HL-60/S4 treated with retinoic acid at 250 ng/mL for 4 days and 3 days (cell line): ENCODE results near the gene UVSSA.
"Not testable (repeated sequence)": the region's sequence is repeated elsewhere in the genome, so short reads cannot be mapped to it uniquely, and the experiment has no call there.

Experiments
- in situ Hi-C: fragments of 300-500 bp; cut with MboI; formaldehyde crosslinking; loops from 2 replicates; pipeline ENCODE4 v1.7.0; 2022; ENCODE audit warnings: low sequenced_read_pairs

UVSSA gene

DNA sequence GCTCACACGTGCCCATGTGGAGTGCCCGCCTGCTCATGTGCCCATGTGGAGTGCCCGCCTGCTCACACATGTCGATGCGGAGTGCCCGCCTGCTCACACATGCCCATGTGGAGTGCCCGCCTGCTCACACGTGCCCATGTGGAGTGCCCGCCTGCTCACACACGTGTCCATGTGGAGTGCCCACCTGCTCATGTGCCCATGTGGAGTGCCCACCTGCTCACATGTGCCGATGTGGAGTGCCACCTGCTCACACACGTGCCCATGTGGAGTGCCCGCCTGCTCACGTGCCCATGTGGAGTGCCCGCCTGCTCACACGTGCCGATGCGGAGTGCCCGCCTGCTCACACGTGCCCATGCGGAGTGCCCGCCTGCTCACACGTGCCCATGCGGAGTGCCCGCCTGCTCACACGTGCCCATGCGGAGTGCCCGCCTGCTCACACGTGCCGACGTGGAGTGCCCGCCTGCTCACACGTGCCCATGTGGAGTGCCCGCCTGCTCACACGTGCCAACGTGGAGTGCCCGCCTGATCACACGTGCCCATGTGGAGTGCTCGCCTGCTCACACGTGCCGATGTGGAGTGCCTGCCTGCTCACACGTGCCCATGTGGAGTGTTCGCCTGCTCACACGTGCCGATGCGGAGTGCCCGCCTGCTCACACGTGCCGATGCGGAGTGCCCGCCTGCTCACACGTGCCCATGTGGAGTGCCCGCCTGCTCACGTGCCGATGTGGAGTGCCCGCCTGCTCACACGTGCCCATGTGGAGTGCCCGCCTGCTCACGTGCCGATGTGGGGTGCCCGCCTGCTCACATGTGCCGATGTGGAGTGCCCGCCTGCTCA, 47.8 kb downstream of the UVSSA start:
- in situ Hi-C loops, result not testable (repeated sequence)

DNA sequence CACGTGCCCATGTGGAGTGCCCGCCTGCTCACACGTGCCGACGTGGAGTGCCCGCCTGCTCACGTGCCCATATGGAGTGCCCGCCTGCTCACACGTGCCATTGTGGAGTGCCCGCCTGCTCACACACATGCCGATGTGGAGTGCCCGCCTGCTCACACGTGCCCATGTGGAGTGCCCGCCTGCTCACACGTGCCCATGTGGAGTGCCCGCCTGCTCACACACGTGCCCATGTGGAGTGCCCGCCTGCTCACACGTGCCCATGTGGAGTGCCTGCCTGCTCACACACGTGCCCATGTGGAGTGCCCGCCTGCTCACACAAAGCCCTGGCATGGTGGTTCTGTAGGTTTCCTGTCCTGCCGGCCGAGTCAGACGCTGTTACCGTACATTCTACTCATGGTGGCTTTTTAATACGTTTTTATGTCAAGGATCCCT, 48.4 kb downstream of the UVSSA start:
- in situ Hi-C loops, result not testable (repeated sequence)

DNA sequence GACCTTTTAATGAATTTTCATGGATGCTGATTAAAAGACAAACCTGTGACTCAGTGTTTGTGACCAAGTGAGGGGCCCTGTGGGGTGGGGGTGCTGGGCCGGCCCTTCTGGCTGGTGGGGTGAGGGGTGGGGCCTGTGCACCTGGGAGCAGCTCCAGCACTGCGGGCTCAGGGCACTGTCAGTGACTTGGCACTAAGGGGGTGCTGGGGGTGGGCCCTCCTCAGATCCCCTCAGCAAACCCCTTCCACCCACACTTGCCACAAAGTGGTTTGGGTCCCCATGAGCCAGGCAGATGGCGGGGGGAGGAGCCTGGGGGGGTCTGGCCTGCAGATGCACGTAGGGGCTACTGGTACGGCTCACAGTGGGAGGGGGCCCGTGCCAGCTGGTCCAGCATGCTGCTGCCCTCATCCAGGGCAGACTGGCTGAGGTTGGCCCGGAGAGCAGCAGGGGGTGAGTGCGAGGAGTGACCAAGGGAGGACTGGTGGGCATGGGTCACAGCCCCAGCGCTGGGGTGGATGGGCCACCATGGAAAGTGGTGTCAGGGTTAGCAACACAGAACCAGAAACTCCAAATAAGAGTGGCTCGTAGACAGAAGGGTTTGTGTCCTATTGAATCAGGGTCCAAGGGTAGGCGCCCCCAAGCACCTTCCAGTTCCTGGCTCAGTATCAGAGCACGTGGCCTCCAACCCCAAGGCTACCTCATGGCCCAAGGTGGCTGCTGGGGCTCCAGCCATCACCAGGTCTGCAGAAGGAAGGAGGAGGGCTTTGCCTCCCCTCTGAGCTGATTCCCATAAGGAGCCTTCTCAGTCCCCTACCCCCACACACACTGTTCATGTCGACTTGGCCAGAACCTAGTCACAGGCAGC, 49.2 kb downstream of the UVSSA start:
- in situ Hi-C loops, result no loop called here

DNA sequence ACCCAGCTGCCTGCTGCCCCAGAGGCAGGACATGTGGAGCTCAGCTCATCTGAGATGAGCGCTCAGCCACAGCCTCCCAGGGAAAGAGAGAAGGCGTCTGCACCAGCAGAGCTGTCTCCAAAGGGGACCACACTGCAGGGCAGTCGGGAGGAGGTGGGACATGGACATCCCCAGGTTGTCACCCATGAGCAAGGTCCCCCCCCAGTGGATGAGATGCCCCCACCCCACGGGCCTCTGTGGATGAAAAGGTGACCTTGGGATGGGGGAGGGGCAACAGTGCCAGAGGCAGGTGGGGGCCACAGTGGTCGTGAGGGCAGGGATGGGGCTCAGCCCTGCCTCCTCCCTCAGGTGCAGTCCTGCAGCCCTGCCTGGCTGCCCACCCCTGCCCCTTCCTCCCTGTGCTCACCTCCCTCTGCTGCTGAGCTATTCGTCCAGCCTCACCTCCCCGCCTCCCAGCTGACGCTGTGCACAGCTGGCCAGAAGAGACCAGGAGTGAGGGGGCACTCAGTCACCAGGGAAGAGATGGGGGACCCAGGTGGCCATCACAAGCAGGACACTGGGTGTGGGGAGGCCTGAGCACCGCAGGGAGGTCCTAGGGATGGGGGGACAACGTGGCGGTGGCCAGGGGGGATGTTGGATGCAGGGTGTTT, 49.9 kb downstream of the UVSSA start:
- in situ Hi-C loops, result no loop called here

DNA sequence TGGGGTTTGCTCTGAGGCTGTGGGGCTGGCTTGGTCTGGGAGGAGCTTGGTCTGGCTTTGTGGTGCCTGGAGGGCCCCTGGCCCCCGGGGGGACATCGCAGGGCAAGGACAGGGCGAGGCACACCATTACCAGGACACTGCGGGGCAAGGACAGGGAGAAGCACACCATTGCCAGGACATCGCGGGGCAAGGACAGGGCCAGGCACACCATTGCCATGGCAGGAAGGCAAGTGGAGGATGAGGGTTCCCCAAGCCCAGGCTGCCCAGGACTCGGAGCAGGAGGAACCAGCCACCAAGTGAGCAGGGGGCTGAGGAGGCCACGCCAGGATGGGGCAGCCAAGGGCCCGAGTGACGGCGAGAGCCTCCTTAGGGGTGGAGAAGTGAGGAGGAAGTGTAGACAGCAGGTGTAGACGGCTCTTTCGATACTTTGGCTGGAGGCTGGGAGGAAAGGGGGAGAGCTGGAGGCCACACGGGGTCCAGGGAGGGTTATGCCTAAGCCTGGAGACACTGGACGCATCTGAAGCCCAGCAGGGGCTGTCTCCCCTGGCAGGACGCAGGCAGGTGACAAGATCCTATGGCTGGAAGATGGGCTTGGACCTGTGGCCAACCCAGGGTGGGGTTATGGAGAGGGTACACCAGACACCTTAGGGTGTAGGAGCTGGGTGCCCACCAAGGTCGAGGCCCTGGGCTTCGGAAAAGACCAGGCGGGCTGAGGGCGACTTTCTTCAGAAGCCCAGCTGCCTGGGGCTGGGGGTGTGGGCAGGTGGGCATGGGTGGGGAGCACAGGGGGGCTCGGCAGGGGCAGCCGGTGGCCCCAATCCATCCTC, 51.9 kb downstream of the UVSSA start:
- in situ Hi-C loops, result no loop called here

DNA sequence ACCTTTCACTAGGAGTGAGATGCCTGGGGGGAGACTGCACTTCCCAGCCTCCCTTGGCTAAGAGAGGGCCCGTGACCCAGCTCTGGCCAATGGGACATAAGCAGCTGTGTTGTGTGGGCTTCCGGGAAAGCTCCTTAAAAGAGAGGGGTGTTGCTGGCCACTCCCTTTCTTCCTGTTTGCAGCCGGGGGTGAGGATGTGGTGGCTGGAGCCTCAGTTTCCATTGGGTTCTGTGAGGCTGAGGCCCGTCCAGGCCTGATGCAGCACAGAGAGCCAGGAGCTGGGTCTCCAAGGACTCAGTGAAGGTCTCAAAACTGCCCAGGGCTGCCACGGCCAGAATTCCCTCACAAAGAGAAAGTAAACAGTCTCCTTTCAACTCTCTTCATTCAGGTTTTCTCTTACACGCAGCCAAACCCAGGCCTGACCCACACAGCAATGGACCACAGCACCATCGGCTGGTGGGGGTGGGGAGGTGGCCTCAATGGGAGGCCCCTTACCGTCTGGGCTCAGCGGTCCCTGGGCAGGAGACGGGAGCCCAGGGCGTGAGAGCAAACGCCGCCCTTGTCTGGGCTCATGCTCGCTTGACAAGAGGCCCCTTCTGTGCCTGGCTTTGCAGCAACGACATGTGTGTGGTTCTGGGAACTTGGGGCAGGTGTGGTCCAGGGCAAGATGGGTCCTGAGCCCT, 52.6 kb downstream of the UVSSA start:
- in situ Hi-C loops, result no loop called here

DNA sequence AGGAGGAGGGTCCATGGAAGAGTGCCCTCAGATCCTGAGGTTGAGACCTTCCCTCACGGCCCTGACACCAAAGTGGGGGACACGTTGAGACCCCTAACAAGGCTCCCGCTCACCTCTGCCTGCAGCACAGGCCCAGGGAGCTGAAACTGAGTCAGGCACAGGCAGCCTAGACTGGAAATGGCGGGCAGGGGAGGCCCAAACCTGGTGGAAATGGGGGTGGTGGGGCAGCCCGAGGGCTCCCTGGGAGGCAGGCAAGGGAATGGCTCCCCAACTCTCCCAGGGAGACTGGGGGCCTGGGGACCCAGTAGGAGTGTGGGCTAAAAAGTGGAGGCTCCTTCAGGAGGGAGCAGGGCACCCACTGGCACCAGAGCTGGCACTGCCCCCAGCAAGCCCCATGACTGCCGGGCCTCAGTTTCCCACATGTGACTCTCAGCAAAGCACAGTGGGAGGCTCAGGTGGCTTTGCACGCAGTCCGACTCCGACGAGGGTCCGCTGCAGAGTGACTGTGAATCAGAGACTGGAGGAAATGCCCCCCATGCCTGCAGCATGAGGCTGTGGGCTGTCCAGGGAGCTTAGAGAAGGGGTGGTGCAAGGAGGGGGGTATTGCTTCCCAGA, 53.3 kb downstream of the UVSSA start:
- in situ Hi-C loops, result no loop called here

DNA sequence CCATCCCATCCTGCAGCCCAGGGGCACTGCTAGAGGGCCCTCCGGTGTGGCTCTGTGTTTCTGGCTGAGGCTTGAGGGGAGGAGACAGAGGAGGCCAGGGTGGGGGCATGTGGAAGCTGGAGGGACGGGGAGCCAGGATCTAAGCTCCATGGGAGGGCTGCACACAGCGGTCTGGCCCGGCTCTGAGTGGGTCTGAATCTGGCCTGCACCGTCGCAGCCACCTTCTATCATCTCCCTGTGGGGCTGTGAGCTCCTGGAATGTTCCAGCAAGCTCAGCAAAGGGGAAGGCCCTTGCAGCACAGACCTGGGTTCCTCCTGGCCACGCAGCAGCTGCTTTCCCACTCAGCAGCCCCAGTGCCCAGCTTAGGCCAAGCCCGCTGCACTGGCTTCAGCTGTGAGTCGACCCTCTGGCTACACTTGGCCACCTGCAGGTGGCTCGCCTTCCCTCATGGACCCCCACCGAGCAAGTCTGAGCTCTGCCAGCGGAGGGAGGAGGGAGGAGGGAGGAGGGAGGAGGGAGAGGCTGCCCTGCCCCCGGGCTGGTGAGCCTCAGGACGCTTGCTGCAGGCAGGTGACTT, 53.9 kb downstream of the UVSSA start:
- in situ Hi-C loops, result no loop called here

DNA sequence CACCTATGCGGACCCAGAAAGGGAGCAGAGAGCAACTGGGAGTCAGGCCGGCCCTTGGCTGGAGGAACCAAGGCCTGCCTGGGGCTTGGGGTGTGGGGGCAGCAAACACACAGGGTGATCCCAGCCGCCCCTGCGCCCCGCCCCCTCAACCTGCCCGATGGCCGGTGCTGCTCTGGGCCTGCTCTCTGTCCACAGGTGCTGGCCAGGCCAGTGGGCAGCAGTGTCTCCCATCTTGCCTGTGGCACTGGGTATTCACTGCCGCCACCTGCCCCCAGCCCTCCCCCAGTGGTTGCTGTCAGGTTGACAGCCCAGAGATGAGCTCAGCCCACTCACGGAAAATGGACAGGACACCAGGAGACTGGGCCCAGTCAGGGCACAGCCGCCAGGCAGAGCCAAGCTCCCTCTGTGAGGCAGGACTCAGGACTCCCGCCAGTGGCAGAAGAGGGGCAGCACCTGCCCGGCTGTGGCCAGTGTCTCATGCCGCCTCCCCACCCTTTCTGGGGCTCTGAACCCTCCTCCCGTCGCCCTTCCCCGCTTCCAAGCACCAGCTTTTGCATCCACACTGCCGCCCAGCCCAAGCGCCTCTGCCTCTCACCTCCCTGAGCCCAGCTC, 54.5 kb downstream of the UVSSA start:
- in situ Hi-C loops, result no loop called here

DNA sequence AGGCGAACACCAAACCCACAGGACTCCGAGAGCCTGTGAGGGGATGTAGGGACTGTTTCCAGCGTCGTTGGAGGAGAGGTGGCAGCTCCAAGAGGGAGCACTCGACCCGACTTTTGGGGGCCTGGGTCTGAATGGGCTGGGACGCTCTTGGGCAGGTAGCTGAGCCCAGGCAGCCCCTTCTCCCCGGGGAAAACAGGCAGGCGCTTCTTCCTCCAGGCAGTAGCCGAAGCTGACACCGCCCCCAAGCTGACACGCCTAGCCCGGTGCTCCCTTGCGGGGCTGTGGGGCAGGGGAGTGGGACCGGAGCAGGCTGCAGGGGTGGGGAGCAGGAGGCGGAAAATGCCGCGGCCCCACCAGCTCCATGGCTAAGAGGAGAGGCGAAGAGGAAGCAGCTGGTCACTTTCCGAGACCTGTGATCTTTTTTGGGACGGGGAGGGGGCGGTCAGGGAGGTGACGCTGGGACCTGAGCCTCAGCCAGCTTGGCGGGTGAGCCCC, 55.1 kb downstream of the UVSSA start:
- in situ Hi-C loops, result no loop called here

DNA sequence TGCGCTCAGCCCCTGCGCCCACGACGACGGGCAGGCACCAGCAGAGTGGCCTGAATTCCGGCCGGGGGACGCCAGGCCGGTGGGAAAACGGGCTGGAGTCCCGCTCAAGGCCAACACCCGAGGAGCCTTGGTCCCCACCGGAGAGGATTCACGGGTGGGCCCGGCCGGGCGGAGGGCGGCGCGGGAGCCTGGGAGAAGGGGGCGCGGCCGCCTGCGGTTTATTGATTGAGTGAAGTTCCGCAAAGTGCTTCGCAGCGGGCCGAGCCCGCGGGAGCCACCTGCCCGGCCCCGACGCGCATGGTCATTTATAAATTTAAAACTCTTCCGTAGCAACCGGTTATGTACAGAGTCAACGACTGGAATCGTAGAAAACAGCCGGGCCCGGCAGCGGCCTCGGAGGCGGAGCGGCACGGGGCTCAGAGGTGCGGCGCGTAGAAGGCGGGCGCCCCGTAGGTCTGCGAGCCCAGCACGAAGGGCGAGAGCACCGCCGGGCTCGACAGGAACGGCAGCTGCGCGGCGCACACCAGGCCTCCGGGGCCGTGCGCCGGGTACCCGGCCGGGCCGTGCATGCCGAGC, 55.6 kb downstream of the UVSSA start:
- in situ Hi-C loops, result no loop called here

DNA sequence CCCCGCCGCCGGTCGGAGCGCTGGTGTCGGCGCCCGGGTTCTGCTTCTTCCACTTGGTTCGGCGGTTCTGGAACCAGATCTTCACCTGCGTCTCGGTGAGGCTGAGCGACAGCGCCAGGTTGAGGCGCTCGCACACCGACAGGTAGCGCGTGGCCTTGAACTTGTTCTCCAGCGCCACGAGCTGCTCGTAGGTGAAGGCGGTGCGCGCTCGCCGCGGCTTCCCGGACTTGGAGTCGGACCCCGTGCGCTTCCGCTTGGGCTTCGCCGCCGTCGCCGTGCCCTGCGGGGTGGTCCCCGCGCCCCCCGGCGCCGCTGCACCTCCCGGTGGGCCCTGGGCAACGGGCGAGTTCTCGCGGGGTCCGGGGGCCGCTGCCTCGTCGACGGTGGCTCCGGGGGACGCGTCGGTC, 56.2 kb downstream of the UVSSA start:
- in situ Hi-C loops, result no loop called here

DNA sequence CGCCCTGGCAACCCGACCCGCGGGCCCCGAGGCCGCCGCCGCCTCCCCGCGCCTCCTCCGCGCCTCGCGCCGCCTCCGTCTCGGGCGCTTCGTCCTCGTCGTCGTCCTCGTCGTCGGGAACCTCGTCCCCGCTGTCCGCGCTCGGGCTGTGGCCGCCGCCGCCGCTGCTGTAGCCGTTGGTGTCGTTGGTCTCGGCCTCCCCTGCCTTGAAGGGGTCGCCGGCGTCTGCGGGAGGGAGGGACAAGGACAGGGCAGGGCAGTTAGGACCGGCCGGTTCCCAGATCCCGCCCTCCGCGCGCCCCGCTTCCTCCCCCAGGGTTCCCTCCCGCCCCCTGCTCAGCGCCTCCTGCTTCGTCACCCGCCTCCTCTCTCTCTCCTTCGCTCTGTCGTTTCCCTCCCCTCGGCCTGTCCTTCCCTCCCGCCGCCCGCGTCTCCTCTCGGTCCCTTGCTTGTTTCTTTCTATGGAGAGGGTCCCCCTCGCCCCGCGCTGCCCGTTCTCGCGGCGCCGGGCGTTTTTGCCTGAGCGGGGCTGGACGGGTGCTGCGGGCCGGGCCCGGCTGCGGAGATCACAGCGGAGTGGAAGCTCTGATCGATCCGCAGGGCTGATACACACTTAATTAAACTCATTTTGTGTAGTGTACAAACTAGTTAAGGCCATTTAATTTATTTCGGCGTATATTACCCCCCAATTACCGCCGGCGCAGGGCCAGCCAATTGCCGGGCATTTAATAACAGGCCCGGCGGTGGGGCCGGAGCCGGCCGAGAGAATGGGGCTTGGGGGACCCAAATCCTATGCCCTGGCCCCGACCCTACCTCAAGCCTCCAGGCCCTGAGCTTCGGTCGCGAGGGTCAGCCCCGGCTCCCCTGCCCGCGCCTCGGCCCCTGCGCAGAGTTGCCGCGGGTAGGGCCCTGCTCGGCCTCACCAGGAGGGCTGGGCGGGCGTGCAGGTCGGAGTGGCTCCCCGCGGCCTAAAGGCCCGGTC, 56.9 kb downstream of the UVSSA start:
- in situ Hi-C loops, result no loop called here

DNA sequence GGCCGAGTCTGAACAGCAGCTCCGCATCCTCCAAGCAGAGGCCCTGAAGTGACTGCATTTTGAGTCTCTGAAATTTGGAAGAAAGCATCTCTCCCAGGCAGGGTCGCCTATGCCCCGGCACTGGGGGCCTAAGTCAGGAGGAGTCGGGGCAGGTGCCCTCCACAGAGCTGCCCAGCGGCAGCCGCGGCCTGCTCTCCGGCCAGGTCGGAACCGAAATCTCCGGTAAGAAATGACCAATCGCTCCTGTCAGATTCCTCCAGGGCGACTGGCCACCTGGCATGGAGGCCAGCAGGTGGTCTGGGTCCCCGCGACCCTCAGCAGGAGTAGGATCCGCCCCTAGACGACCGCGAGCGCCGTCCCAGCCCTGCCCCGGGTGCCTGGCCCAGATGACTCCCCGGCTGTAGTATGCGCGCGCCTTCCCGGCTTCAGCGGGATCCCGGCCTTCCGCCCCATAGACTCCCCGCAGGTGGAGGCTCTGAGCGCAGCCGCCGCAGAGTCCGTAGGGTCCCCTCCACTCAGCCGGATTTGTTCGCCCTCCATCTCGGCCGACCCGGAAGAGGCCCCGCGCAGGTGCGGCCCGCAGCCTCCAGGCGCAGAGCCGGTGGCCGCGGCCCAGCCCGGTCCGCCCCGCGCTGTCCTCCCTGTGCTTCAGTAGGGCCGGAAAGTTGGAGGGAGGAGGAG, 57.7 kb downstream of the UVSSA start:
- in situ Hi-C loops, result no loop called here

DNA sequence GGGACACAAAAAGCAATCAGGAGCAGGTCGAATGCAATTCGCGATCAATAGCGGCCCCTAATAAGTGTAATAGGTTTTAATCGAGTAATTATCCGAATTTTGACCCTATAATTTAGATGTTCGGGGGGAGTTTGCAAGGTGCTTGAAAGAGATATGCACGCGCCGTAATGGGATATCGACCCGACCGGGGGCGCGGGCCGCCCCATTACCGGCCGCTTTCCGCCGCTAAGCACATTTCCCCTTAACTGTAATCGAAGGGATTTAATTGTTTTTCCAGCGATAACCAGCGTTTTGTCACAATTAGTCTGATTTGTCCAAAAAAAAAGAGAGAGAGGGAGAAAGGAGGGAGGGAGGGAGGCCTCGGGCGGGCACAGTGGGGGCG, 58.2 kb downstream of the UVSSA start:
- in situ Hi-C loops, result no loop called here

DNA sequence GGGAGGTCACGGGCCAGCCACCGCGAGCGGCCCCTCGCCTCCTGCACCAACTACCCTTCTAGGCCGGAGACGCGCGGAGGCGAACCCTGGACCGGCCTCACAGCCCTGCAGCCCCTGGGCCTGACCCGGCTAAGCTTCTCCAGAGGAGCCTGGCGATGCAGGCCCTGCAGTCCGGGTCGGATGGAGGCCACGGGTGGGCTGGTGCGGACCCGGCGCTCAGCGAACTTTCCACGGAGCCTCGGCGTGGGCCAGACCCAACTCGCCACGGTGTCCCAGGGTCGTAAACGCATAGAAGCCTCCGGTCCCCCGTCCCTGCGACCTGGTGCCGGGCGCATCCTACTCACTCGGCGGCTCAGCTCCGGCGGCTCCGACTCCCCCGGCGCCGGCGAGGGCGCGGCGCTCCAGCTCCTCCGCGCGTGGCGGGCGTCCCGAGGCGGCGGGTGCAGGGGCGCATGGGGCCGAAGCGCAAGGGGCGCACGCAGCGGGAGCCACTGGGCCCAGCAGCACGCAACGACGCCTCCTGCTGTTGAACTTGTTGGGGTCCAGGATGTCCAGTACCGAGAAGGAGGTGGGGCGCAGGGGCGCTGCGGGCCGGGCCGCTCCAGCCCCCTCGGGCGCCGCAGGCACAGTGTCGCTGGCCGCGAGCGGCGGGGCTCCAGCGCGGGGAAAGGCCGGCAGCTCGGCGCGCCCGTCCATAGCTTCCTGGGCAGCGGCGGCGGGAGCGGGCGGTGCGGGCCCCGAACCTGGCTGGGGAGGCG, 58.8 kb downstream of the UVSSA start:
- in situ Hi-C loops, result no loop called here
